ENCODE data around the gene COA3.

COA3 gene, protein sequence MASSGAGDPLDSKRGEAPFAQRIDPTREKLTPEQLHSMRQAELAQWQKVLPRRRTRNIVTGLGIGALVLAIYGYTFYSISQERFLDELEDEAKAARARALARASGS

GRCh38 chr17:42798383-42799380 lies at the start of gene COA3, which contains the start of gene CNTD1:
COA3 (minus strand) TSS chr17:42798704; CDS start chr17:42798681, 23 bp downstream.
CNTD1 (plus strand) TSS chr17:42798861; CDS start chr17:42799068, 207 bp downstream.
- DNase-seq: peak; percentile 44

DNA sequence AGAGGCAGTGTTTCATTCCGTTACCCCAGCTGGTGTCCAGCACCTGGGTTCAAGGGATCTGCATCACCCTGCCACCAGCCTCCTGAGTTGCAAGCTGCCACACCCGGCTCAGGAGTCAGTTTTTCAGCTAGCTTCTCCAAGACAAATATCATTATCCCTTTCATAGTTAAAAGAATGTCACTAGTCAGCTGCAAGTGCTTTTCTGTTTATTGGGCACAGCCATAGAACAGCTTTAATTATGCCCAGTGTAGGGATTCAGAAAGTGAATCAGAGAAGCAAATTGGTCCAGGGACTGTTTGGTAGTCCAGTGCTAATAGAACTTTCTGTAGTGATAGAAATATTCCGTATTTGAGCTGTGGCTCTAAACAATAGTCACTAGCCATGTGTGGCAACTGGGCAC lies 49.6 kb upstream of the COA3 start:
- DNase-seq: no peak

DNA sequence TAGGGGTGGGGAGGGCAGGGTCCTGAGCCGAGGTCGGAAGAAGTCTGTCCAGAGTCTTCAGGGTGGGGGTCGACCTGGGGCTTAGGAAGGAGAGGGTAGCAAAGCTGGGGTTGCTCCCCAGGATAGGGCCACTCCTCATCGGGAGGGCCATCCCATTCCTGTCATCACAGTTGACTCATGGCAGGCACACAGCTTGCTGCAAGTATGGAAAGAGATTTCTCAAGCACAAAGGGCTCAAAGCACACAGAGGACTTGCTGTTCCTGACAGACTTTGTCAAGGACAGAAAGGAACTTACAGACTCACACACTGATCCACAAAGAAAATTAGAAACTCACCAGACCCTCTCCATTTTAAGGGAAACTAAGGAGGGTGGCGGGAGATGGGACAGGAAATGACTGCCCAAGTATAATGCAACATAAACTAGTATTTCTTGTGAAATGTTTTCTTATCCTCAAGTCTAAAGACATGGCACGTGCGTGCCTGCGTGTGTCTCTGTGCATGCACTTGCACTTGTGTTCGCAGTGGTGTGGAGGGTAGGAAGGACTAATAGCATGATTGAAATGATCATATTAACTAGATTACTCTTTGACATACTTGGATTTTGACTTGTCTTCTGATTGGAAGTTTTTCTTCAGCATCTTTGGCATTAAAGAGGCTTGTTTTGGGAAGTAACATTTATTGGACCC lies 48.2 kb upstream of the COA3 start:
- no peak for DNase-seq

DNA sequence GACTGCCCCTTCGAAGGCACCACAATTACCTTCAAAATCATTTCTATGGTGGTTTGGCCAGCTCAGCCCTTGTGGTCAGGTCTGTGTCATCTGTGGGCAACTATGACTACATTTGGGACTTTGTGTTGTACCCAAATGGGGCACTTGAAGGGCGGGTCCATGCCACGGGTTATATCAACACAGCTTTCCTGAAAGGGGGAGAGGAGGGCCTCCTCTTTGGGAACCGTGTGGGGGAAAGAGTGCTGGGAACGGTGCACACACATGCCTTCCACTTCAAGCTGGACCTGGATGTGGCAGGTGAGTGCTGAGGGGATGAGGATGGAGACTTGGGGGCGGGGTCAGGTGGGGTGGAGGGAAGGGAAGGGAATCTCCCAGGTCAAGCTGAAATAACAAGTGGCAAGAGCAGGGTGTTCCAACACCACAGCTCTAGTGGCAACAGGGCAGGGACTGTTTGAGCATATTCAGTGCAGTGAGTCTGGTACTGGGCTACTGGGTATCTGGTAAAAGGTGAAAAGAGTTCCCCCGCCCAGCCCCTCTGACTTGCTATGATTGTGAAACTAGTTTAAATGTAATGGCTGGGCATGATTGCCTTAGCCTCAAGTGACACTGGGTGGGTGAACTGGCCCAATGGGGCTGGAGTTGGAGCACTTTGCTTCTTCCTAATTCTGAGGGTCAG lies 47.6 kb upstream of the COA3 start:
- no peak for DNase-seq

DNA sequence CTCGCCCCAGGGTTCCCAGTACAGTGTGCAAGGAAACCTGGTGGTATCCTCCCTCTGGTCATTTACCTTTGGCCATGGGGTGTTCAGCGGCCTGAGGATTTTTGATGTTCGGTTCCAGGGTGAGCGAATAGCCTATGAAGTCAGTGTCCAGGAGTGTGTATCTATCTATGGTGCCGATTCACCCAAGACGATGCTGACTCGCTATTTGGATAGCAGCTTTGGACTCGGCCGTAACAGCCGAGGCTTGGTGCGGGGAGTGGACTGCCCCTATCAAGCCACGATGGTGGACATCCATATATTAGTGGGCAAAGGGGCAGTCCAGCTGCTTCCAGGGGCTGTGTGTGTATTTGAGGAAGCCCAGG lies 47.0 kb upstream of the COA3 start:
- DNase-seq: no peak

- DNase-seq: no peak
These were observed 46.5 kb upstream of the COA3 start for GRCh38 chr17:42844761-42845555.

DNA sequence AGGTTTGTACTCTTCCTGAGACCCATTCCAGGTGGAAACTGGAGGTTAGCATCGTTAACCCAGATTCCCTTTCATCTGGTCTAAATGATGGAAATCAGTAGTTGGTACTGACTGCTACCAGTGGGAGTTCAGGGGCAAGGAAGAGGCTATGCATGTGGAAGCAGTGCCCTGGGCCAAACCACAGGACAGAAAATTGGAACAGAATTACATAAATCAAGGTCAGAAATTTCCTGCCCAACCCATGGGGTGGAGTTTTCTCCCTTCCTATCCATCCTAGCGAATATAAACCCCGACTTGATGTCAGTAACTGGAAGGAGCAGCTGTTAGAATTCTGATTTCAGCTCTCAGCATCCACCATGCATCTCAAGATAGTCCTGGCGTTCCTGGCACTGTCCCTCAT lies 45.8 kb upstream of the COA3 start, which contains the start of gene AOC2:
Gene AOC2, plus strand, starts transcription at position 310 of the 400 bp plus-strand sequence. Its CDS starts 47 bp downstream, at position 357.
- no peak for DNase-seq

DNA sequence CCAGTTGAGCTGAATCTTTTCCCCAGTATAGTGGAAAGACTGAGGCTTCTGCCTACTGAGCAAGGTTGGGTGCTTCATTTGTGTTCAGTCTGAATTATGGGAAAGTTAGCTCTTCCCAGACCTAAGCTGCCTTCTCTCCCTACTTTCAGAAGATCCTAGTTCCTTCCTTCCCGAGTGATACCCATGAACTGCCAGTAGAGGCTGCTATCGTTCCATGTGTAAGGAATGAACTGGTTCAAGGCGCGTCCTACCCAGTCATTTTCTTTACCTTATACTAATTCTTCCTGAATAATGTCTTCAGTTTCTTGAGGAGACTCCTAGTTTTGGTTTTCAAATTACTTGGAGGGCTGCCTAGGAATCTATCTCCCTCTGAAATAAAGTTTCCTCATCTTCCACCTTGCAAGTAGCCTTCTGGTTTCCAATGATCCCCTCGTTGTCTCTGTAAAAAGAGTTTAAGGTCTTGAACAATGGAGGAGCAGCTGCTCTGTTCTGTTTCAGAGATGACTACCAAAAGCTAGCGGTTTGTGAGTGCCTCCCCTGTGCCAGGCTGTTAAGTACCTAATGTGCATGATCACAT lies 44.9 kb upstream of the COA3 start:
- DNase-seq: peak; percentile 4

GRCh38 chr17:42841975-42842685 lies 43.6 kb upstream of the COA3 start:
- DNase-seq: no peak

GRCh38 chr17:42835732-42836131 lies 37.2 kb upstream of the COA3 start:
- no peak for DNase-seq

DNA sequence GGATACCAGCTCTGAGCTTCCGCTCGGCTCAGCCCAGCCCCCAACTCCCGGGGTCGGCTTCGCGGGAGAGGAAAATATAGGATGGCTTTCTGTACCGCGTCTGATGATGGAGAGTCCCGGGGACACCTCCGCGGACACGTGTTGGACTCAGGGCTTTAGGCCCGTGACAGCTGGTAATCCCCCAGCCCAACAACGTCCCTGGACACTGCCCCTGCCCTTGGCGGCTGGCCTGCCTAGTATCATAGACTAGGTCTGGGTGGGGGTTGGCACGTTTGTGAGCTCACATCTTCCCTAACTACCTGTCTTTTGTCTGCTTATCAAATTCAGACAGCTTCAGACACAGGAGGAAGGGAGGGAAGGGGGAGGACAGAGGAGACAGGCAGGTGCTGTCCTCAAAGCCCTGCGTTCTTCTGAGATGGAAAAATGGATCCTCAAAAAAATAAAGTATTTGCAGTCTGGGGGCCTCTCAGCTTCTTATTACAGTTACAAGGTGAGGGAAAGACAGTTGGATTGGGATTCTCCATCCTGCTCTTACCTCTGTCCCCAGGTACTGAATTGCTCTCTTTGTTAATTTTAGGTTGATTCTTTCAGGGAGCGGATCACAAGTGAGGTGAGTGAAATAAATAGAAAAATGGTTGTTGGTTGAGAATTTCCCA lies 35.4 kb upstream of the COA3 start:
- no peak for DNase-seq

DNA sequence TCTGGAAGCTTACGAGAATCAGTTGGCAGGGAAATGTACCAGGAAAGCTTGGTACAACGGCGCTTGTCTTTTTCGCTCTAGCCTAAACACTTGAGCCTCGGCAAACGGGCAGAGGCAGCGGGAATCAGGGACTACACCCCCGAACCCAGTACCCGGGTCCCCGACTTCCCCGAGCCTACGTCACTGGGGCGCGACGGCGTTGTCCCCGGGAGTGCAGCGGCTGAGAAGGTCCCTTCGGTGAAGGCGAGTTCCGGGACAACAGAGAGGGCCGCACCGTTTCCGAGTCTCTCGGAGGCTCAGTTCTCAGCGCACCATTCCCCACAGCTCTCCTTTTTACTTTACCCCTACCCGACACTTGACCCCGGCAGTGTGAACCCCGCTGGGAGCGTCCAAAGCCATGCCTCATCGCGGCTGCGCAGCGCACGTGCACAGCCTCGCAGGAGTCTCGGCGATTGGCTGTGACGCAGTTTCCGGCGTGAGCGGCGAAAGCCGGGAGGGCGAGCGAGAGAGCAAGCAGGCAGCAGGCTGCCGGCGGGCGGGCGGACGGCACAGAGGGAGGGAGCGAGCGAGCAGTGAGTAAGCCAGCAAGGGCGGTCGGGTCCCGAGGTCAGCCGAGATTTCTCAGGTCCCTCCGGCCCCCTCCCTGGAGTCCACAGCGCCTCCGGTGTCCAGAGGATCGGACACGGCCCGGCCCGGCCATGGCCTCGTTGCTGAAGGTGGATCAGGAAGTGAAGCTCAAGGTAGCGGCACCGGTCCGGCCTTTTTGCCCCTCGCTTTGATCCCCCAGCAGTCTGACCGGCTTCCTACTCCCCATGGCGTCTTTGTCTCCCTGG lies 34.6 kb upstream of the COA3 start, which contains the start of gene PSME3:
Gene PSME3, plus strand, starts transcription at position 464 of the 833 bp plus-strand sequence. Its CDS starts 235 bp downstream, at position 699.
- peak; percentile 88 for DNase-seq

GRCh38 chr17:42832213-42832933 lies 33.9 kb upstream of the COA3 start:
- no peak for DNase-seq

DNA sequence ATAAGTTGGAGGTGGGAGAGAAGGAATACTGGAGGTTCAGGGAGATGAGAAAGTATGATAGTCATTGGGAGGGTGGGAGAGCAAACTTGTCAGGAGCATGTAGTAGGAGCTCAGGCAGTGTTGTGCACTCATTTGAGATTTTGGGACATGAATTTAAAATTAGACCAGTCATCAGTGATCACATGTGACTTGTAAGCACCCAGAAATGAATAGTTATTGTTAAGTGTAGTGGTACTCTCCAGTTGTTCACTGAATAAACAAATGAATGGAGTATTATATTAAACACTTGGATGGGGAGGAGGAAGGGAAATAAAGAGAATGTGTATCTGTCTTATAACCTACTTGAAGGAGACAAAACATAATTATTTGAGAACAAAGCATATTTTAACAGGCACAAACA lies 32.5 kb upstream of the COA3 start:
- no peak for DNase-seq

- no peak for DNase-seq
These were observed 29.0 kb upstream of the COA3 start for GRCh38 chr17:42827472-42827871.

DNA sequence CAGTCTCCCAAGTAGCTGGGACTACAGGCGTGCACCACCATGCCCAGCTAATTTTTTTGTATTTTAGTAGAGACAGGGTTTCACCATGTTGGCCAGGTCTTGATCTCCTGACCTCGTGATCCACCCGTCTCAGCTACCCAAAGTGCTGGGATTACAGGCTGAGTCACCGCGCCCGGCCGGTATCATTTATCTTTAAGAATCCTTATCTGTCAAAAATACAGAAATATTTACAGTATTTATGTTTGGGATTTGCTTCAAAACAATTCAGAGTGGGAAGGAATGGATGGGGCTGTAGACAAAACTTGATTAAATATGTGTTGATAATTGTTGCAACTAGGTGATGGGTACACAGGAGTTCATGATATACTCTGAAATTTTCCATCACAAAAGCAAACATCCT lies 22.7 kb upstream of the COA3 start:
- DNase-seq: no peak

- peak; percentile 46 for DNase-seq
These were observed 21.5 kb upstream of the COA3 start for GRCh38 chr17:42819939-42820535.

GRCh38 chr17:42818379-42818778 lies 19.9 kb upstream of the COA3 start:
- DNase-seq: no peak

Data from amniotic stem cell (primary cell).